AG04449 (cell line): ENCODE data around the gene SLFN5.

ENCODE experiments used
- CTCF ChIA-PET: fragments of 350-600 bp; formaldehyde crosslinking; extraction: SDS; loops from one replicate; lab custom pipeline; 2021; ENCODE audit warnings: antibody characterized with exemption; lab: Yijun Ruan, JAX
- POLR2A ChIA-PET: fragments of 400-600, 350-600 bp; formaldehyde crosslinking; extraction: SDS; loops from one replicate; lab custom pipeline; 2020; ENCODE audit warnings: antibody characterized with exemption, inconsistent platforms; lab: Yijun Ruan, JAX
- DNase-seq: peaks from one replicate; pipeline ENCODE4 v3.0.0-alpha.2; 2010; ENCODE audit warnings: low read depth, low spot score
- H3K4me3 ChIP-seq: 2 replicates; pipeline ENCODE4 v1.5.1; 2011; ENCODE audit warnings: low read depth, mild to moderate bottlenecking, control low read depth, low read length
- CTCF ChIP-seq: IDR thresholded peaks from one replicate; pipeline ENCODE4 v1.5.1; 2011; ENCODE audit warnings: mild to moderate bottlenecking, moderate library complexity, low read length, control low read depth, inconsistent platforms; ENCODE audit not compliant: insufficient read depth; ENCODE audit errors: missing control alignments

The SLFN5 gene

GRCh38 chr17:35284955-35285354, 42.1 kb downstream of the SLFN5 start:
- no peak for DNase-seq
- POLR2A ChIA-PET, result no interaction called here
- no peak overlapping the region for H3K4me3 ChIP-seq
- CTCF ChIA-PET, result interaction anchor here (1.6 kb wide), 2 partner anchors 28 to 253 kb away, joined by 6 to 7 read pairs; partner anchors contain the start of gene SLFN12L
- no peak for TF ChIP-seq CTCF

- H3K4me3 ChIP-seq, result no peak overlapping the region
- ChIA-PET CTCF (no interaction called here), POLR2A (interaction anchor here (0.6 kb wide), 1 partner anchor 43 kb away, joined by 3 read pairs; the partner anchor contains the start of gene SLFN5)
- no peak for TF ChIP-seq CTCF
- DNase-seq, result no peak
Measured at GRCh38 chr17:35286120-35286781, 43.4 kb downstream of the SLFN5 start.

- H3K4me3 ChIP-seq, result no peak overlapping the region
- no peak for DNase-seq
- TF ChIP-seq CTCF, result no peak
- POLR2A ChIA-PET, result no interaction called here
- CTCF ChIA-PET, result interaction anchor here (0.6 kb wide), 1 partner anchor 565 kb away, joined by 3 read pairs; no protein-coding TSS in a partner anchor
Measured at GRCh38 chr17:35287286-35287811, 44.5 kb downstream of the SLFN5 start.

- no peak overlapping the region for H3K4me3 ChIP-seq
- no peak for DNase-seq
- POLR2A ChIA-PET, result no interaction called here
- no peak for TF ChIP-seq CTCF
- CTCF ChIA-PET, result no interaction called here
Measured at GRCh38 chr17:35289222-35289621, 46.4 kb downstream of the SLFN5 start.

GRCh38 chr17:35291802-35292201, 48.9 kb downstream of the SLFN5 start:
- H3K4me3 ChIP-seq, result no peak overlapping the region
- CTCF ChIA-PET, result interaction anchor here (2.0 kb wide), 1 partner anchor 20 kb away, joined by 5 read pairs; no protein-coding TSS in a partner anchor
- TF ChIP-seq CTCF, result no peak
- POLR2A ChIA-PET, result no interaction called here
- DNase-seq, result no peak

GRCh38 chr17:35293151-35293847, 50.4 kb downstream of the SLFN5 start:
- no peak overlapping the region for H3K4me3 ChIP-seq
- POLR2A ChIA-PET, result no interaction called here
- no peak for TF ChIP-seq CTCF
- CTCF ChIA-PET, result interaction anchor here (0.8 to 2.0 kb wide), 3 partner anchors 14 to 241 kb away, joined by 3 to 5 read pairs (median 3); no protein-coding TSS in a partner anchor
- no peak for DNase-seq
